WTC11 (cell line): ENCODE results near the gene CFAP299. TPM values are rescaled to one million over a fixed set of nuclear protein-coding genes. Genes with fewer than 3 reads are reported as not detected.

Experiments
- ATAC-seq: fragments of 200-7000 bp; cut with Tn5 transposase; 2 replicates; pipeline ENCODE4 v1.10.0; 2021; ENCODE audit warnings: mild to moderate bottlenecking, moderate library complexity
- CTCF ChIA-PET: fragments of 300-600 bp; sonication (Branson Sonifier 250); formaldehyde crosslinking; loops from one replicate; lab custom pipeline; 2021; ENCODE audit warnings: antibody characterized with exemption; lab: Charles Lee
- POLR2A ChIA-PET: fragments of 350-600 bp; sonication (Branson Sonifier 250); formaldehyde crosslinking; loops from one replicate; lab custom pipeline; 2021; ENCODE audit warnings: antibody characterized with exemption; lab: Charles Lee
- DNase-seq: peaks from one replicate; pipeline ENCODE4 v3.0.0; 2021; ENCODE audit warnings: low spot score
- H3K27ac Mint-ChIP-seq: 2 replicates; pipeline ENCODE4 v1.8.0; 2021; ENCODE audit warnings: mixed read lengths
- H3K27me3 Mint-ChIP-seq: 2 replicates; pipeline ENCODE4 v1.8.0; 2021; ENCODE audit warnings: low read depth, mild to moderate bottlenecking, moderate library complexity, mixed read lengths
- H3K36me3 Mint-ChIP-seq: 2 replicates; pipeline ENCODE4 v1.8.0; 2021; ENCODE audit warnings: mixed read lengths
- H3K4me1 Mint-ChIP-seq: 2 replicates; pipeline ENCODE4 v1.8.0; 2022; ENCODE audit warnings: mixed read lengths
- H3K4me3 Mint-ChIP-seq: 2 replicates; pipeline ENCODE4 v1.8.0; 2021; ENCODE audit warnings: mild to moderate bottlenecking, moderate library complexity, mixed read lengths
- H3K9me3 Mint-ChIP-seq: 2 replicates; pipeline ENCODE4 v1.8.0; 2021; ENCODE audit warnings: mixed read lengths
- EMX1 ChIP-seq: fragments of 250-450 bp; sonication (Bioruptor Pico); IDR thresholded peaks from 2 replicates; pipeline ENCODE4 v1.8.0; 2021; ENCODE audit warnings: mild to moderate bottlenecking
- ESRRA ChIP-seq: sonication (generic); formaldehyde crosslinking; IDR thresholded peaks from 2 replicates; pipeline ENCODE4 v1.8.1; 2022; ENCODE audit warnings: mild to moderate bottlenecking, missing genetic modification reagents, borderline replicate concordance
- JAZF1 ChIP-seq: fragments of 250-450 bp; sonication (Bioruptor Pico); IDR thresholded peaks from 2 replicates; pipeline ENCODE4 v1.9.0; 2021; ENCODE audit warnings: moderate library complexity, mild to moderate bottlenecking, inconsistent platforms
- MXD4 ChIP-seq: fragments of 250-450 bp; sonication (Bioruptor Pico); IDR thresholded peaks from 2 replicates; pipeline ENCODE4 v1.8.0; 2021; ENCODE audit warnings: mild to moderate bottlenecking, moderate library complexity, borderline replicate concordance
- NFE2L1 ChIP-seq: sonication (generic); formaldehyde crosslinking; IDR thresholded peaks from 2 replicates; pipeline ENCODE4 v1.8.1; 2023; ENCODE audit warnings: missing genetic modification reagents
- NR3C1 ChIP-seq: sonication (generic); formaldehyde crosslinking; conservative IDR thresholded peaks from 2 replicates; pipeline ENCODE4 v1.8.1; 2023; ENCODE audit warnings: low read depth, mild to moderate bottlenecking, missing genetic modification reagents
- PRRX2 ChIP-seq: fragments of 250-450 bp; sonication (Bioruptor Pico); IDR thresholded peaks from 2 replicates; pipeline ENCODE4 v1.8.0; 2021; ENCODE audit warnings: mild to moderate bottlenecking
- RORB ChIP-seq: fragments of 250-450 bp; sonication (Bioruptor Pico); IDR thresholded peaks from 2 replicates; pipeline ENCODE4 v1.9.0; 2021; ENCODE audit warnings: mild to moderate bottlenecking
- SMAD3 ChIP-seq: sonication (generic); formaldehyde crosslinking; IDR thresholded peaks from 2 replicates; pipeline ENCODE4 v1.8.0; 2022; ENCODE audit warnings: missing genetic modification reagents, mild to moderate bottlenecking, borderline replicate concordance
- SP1 ChIP-seq: sonication (generic); formaldehyde crosslinking; conservative IDR thresholded peaks from 2 replicates; pipeline ENCODE4 v1.8.1; 2022; ENCODE audit warnings: missing genetic modification reagents
- TEAD1 ChIP-seq: sonication (generic); formaldehyde crosslinking; IDR thresholded peaks from 2 replicates; pipeline ENCODE4 v1.8.0; 2022; ENCODE audit warnings: mild to moderate bottlenecking, missing genetic modification reagents
- ZNF138 ChIP-seq: sonication (generic); formaldehyde crosslinking; conservative IDR thresholded peaks from 2 replicates; pipeline ENCODE4 v1.8.1; 2022; ENCODE audit warnings: mild to moderate bottlenecking, moderate library complexity, missing genetic modification reagents
- ZNF317 ChIP-seq: sonication (generic); formaldehyde crosslinking; IDR thresholded peaks from 2 replicates; pipeline ENCODE4 v1.8.1; 2023; ENCODE audit warnings: low read depth, mild to moderate bottlenecking, moderate library complexity, missing genetic modification reagents, borderline replicate concordance
- ZSCAN18 ChIP-seq: fragments of 250-450 bp; sonication (Bioruptor Pico); IDR thresholded peaks from 2 replicates; pipeline ENCODE4 v2.1.2; 2022; ENCODE audit warnings: mild to moderate bottlenecking, moderate library complexity
- total RNA-seq: library from RNA; stranded (reverse); gene quantifications from 3 replicates; pipeline ENCODE4 v1.2.3, GENCODE V29; 2021
- TF ChIP-seq, protein P1 (sequence below): sonication (generic); formaldehyde crosslinking; IDR thresholded peaks from 2 replicates; pipeline ENCODE4 v1.8.0; 2022; ENCODE audit warnings: mild to moderate bottlenecking, missing genetic modification reagents
- TF ChIP-seq, protein P2 (sequence below): sonication (generic); formaldehyde crosslinking; conservative IDR thresholded peaks from 2 replicates; pipeline ENCODE4 v1.8.1; 2023; ENCODE audit warnings: mild to moderate bottlenecking, low read depth, missing genetic modification reagents, moderate library complexity
- TF ChIP-seq, protein P3 (sequence below): sonication (generic); formaldehyde crosslinking; IDR thresholded peaks from 2 replicates; pipeline ENCODE4 v1.8.1; 2023; ENCODE audit warnings: mild to moderate bottlenecking, missing genetic modification reagents, moderate library complexity
- TF ChIP-seq, protein P4 (sequence below): fragments of 250-450 bp; sonication (Bioruptor Pico); IDR thresholded peaks from 2 replicates; pipeline ENCODE4 v1.9.0; 2021; ENCODE audit warnings: mild to moderate bottlenecking

Gene CFAP299
- total RNA-seq, 1 experiment from 2014 or later = not detected

- TF ChIP-seq SMAD3 (CRISPR knock-in tag) (no peak), ZNF317 (CRISPR knock-in tag) (no peak), ZNF138 (CRISPR knock-in tag) (no peak), TEAD1 (no peak), NFE2L1 (CRISPR knock-in tag) (no peak), ESRRA (CRISPR knock-in tag) (no peak), SP1 (CRISPR knock-in tag) (no peak), PRRX2 (CRISPR knock-in tag) (no peak), RORB (CRISPR knock-in tag) (no peak), JAZF1 (CRISPR knock-in tag) (no peak), MXD4 (no peak)
- TF ChIP-seq, protein P1, sequence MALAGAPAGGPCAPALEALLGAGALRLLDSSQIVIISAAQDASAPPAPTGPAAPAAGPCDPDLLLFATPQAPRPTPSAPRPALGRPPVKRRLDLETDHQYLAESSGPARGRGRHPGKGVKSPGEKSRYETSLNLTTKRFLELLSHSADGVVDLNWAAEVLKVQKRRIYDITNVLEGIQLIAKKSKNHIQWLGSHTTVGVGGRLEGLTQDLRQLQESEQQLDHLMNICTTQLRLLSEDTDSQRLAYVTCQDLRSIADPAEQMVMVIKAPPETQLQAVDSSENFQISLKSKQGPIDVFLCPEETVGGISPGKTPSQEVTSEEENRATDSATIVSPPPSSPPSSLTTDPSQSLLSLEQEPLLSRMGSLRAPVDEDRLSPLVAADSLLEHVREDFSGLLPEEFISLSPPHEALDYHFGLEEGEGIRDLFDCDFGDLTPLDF (CRISPR knock-in tag) = no peak
- TF ChIP-seq, protein P2, sequence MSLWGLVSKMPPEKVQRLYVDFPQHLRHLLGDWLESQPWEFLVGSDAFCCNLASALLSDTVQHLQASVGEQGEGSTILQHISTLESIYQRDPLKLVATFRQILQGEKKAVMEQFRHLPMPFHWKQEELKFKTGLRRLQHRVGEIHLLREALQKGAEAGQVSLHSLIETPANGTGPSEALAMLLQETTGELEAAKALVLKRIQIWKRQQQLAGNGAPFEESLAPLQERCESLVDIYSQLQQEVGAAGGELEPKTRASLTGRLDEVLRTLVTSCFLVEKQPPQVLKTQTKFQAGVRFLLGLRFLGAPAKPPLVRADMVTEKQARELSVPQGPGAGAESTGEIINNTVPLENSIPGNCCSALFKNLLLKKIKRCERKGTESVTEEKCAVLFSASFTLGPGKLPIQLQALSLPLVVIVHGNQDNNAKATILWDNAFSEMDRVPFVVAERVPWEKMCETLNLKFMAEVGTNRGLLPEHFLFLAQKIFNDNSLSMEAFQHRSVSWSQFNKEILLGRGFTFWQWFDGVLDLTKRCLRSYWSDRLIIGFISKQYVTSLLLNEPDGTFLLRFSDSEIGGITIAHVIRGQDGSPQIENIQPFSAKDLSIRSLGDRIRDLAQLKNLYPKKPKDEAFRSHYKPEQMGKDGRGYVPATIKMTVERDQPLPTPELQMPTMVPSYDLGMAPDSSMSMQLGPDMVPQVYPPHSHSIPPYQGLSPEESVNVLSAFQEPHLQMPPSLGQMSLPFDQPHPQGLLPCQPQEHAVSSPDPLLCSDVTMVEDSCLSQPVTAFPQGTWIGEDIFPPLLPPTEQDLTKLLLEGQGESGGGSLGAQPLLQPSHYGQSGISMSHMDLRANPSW = no peak
Observed at GRCh38 chr4:80678413-80678812, 342.9 kb downstream of the CFAP299 start (continued).

DNA sequence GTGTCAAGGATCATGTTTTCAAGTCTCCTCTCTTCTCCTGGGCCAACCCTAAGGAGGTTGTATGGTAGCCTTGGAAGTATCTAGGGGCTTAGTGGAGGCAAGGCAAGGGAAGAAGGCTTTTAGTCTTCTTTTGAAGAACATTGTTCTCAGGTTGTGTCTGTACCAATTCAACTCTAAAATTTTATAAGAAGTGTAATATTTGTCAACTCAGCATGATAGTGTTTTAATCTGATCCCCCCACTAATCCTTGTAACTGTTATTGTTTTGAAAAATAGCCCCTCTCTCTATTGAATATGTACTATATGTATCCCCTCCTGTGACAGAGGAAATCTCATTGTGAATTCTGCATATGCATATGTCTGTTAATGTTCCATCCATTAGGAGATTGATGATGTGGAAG, 345.4 kb downstream of the CFAP299 start:
- ChIA-PET POLR2A (no interaction called here), CTCF (no interaction called here)
- ATAC-seq (no peak), DNase-seq (no peak)
- H3K27ac Mint-ChIP-seq = no peak overlapping the region
- H3K4me3 Mint-ChIP-seq = no peak overlapping the region
- H3K9me3 Mint-ChIP-seq = no peaks in the 10 kb centered on the region
- H3K27me3 Mint-ChIP-seq = no peaks in the 10 kb centered on the region
- H3K4me1 Mint-ChIP-seq = peaks cover 5% of the 10 kb centered on the region
- no peaks in the 10 kb centered on the region for H3K36me3 Mint-ChIP-seq
- TF ChIP-seq ZSCAN18 (CRISPR knock-in tag) (no peak), EMX1 (CRISPR knock-in tag) (no peak), NR3C1 (no peak)
- TF ChIP-seq, protein P3, sequence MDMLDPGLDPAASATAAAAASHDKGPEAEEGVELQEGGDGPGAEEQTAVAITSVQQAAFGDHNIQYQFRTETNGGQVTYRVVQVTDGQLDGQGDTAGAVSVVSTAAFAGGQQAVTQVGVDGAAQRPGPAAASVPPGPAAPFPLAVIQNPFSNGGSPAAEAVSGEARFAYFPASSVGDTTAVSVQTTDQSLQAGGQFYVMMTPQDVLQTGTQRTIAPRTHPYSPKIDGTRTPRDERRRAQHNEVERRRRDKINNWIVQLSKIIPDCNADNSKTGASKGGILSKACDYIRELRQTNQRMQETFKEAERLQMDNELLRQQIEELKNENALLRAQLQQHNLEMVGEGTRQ = no peak
- TF ChIP-seq, protein P4, sequence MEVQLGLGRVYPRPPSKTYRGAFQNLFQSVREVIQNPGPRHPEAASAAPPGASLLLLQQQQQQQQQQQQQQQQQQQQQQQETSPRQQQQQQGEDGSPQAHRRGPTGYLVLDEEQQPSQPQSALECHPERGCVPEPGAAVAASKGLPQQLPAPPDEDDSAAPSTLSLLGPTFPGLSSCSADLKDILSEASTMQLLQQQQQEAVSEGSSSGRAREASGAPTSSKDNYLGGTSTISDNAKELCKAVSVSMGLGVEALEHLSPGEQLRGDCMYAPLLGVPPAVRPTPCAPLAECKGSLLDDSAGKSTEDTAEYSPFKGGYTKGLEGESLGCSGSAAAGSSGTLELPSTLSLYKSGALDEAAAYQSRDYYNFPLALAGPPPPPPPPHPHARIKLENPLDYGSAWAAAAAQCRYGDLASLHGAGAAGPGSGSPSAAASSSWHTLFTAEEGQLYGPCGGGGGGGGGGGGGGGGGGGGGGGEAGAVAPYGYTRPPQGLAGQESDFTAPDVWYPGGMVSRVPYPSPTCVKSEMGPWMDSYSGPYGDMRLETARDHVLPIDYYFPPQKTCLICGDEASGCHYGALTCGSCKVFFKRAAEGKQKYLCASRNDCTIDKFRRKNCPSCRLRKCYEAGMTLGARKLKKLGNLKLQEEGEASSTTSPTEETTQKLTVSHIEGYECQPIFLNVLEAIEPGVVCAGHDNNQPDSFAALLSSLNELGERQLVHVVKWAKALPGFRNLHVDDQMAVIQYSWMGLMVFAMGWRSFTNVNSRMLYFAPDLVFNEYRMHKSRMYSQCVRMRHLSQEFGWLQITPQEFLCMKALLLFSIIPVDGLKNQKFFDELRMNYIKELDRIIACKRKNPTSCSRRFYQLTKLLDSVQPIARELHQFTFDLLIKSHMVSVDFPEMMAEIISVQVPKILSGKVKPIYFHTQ = no peak
